Suprapubic skin (tissue), 4 donors: Measurements from ENCODE around the gene MSANTD3. TPM values are rescaled to one million over a fixed set of nuclear protein-coding genes. Genes with fewer than 3 reads are reported as not detected.

Source experiments
- DNase-seq, 2 donors: peaks; one replicate each; pipeline ENCODE4 v3.0.0-alpha.2; 2019; ENCODE audit warnings: low spot score in 2 of 2
- H3K27ac ChIP-seq: fragments of 200-600 bp; sonication (generic); one replicate; pipeline ENCODE4 v1.5.1; 2019
- H3K27me3 ChIP-seq: fragments of 200-600 bp; sonication (generic); one replicate; pipeline ENCODE4 v1.5.1; 2019
- H3K36me3 ChIP-seq: fragments of 200-600 bp; sonication (generic); one replicate; pipeline ENCODE4 v1.5.1; 2019
- H3K4me1 ChIP-seq: fragments of 200-600 bp; sonication (generic); one replicate; pipeline ENCODE4 v1.5.1; 2019
- H3K4me3 ChIP-seq: fragments of 200-600 bp; sonication (generic); one replicate; pipeline ENCODE4 v1.5.1; 2019; ENCODE audit warnings: mild to moderate bottlenecking
- H3K9me3 ChIP-seq: fragments of 200-600 bp; sonication (generic); one replicate; pipeline ENCODE4 v1.5.1; 2019
- CTCF ChIP-seq, 2 donors: fragments of 200-600 bp in 1 of 2; fragments of 450-650 bp in 1 of 2; sonication (generic) in 1 of 2; IDR thresholded peaks; one replicate each; pipeline ENCODE4 v1.5.1; 2016 to 2019; ENCODE audit warnings: antibody characterized with exemption in 2 of 2, mild to moderate bottlenecking in 1 of 2, moderate library complexity in 1 of 2
- EP300 ChIP-seq: sonication (generic); formaldehyde crosslinking; IDR thresholded peaks from one replicate; pipeline ENCODE4 v1.6.1; 2017; ENCODE audit warnings: antibody characterized with exemption
- POLR2A ChIP-seq, 2 donors: fragments of 450-650 bp; IDR thresholded peaks; one replicate each; pipeline ENCODE4 v1.6.1; 2017; ENCODE audit warnings: antibody characterized with exemption in 2 of 2, mild to moderate bottlenecking in 2 of 2, moderate library complexity in 2 of 2
- POLR2AphosphoS5 ChIP-seq, 3 donors: sonication (generic); formaldehyde crosslinking; IDR thresholded peaks; one replicate each; pipeline ENCODE4 v1.6.1; 2017; ENCODE audit warnings: antibody characterized with exemption in 3 of 3
- WGBS: methylation state at CpG from one replicate; pipeline ENCODE4 v1.1.5; 2018; 5-methylcytosine and 5-hydroxymethylcytosine counted together
- total RNA-seq, 4 donors: library from RNA; depleted of rRNA; stranded (reverse); fragments of >200 nt; gene quantifications; one replicate each; pipeline ENCODE4 v1.1.0, GENCODE V29; 2016

MSANTD3 gene
- total RNA-seq, 4 donors from 2014 or later, result 10.0 to 14.5 (median 12.2) TPM

DNA sequence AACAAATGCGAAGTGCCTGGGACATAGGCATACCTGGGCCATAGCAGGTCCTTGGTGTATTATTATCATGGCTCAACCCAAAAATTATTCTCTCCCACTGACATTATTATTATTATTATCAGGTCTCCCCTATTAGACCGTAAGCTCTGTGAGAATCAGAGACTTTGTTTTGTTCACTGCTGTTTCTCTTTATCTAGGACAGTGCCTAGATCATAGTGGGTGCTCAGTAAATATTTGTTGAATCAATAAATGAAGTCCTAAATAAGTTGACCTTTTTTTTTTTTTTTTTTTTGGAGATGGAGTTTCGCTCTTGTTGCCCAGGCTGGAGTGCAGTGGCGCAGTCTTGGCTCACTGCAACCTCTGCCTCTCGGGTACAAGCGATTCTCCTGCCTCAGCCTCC is 41.1 kb downstream of the MSANTD3 start:
- DNase-seq, result no peak
- H3K4me1 ChIP-seq, result peaks cover 5% of the 10 kb centered on the region
- H3K27ac ChIP-seq, result no peak overlapping the region
- no peak overlapping the region for H3K4me3 ChIP-seq
- no peaks in the 10 kb centered on the region for H3K27me3 ChIP-seq
- H3K36me3 ChIP-seq, result no peaks in the 10 kb centered on the region
- TF ChIP-seq CTCF (IDR thresholded peaks at IDR 0.05), result no peak
- 80% methylated on average over 6 of the region's 6 CpGs for WGBS
- no peaks in the 10 kb centered on the region for H3K9me3 ChIP-seq

- Histone ChIP-seq H3K36me3 (no peaks in the 10 kb centered on the region), H3K4me3 (no peak overlapping the region), H3K27ac (no peak overlapping the region), H3K27me3 (peaks cover 13% of the 10 kb centered on the region), H3K9me3 (no peaks in the 10 kb centered on the region), H3K4me1 (peaks cover 17% of the 10 kb centered on the region)
- no peak for TF ChIP-seq POLR2A (IDR thresholded peaks at IDR 0.05)
- TF ChIP-seq CTCF (IDR thresholded peaks at IDR 0.05), result no peak
- TF ChIP-seq EP300, result no peak
- no peak for TF ChIP-seq POLR2AphosphoS5 (IDR thresholded peaks at IDR 0.05)
- no peak for DNase-seq
- 55% methylated on average over 3 of the region's 3 CpGs for WGBS
Observed at GRCh38 chr9:100472268-100472667, 45.3 kb downstream of the MSANTD3 start.

DNA sequence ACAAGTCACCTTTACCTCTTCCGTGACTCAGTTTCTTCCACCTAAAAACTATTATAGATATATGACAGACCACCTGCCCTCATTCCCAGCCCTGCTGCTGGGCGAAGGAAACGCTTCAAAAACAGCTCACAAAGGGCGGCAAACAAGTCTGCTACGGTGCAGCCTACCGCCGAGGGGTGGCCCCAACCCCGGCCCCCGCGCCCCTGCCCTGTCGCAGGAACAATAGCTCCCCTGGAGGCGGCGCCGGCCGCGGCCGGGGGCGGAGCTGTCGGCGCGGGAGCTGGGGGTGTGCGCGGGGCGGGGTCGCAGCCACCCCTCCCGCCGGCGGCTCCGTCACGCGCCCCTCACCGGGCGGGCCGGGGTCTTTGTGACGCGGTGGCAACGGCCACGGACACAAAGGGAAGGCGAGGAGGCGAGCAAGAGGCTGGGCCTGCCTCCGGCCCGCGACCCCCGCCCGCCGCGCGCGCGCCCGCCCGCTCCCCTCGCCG is 45.9 kb downstream of the MSANTD3 start, which contains the start of gene TMEFF1:
TSS of gene TMEFF1 (plus strand) at position 362 of the 488 bp plus-strand sequence. CDS start 396 bp downstream, outside the sequence.
- H3K9me3 ChIP-seq, result no peaks in the 10 kb centered on the region
- peak within 1 kb of the TSS; percentile 52 for H3K4me3 ChIP-seq
- H3K36me3 ChIP-seq, result no peaks in the 10 kb centered on the region
- WGBS, result 8% methylated on average over 10 of the region's 54 CpGs
- H3K27ac ChIP-seq, result no peak within 1 kb of the TSS
- peak in 1 of 2 donors; percentile 11 for TF ChIP-seq CTCF (IDR thresholded peaks at IDR 0.05)
- no peak for TF ChIP-seq EP300
- peaks cover 17% of the 10 kb centered on the region for H3K4me1 ChIP-seq
- no peak for DNase-seq
- H3K27me3 ChIP-seq, result peaks cover 13% of the 10 kb centered on the region

DNA sequence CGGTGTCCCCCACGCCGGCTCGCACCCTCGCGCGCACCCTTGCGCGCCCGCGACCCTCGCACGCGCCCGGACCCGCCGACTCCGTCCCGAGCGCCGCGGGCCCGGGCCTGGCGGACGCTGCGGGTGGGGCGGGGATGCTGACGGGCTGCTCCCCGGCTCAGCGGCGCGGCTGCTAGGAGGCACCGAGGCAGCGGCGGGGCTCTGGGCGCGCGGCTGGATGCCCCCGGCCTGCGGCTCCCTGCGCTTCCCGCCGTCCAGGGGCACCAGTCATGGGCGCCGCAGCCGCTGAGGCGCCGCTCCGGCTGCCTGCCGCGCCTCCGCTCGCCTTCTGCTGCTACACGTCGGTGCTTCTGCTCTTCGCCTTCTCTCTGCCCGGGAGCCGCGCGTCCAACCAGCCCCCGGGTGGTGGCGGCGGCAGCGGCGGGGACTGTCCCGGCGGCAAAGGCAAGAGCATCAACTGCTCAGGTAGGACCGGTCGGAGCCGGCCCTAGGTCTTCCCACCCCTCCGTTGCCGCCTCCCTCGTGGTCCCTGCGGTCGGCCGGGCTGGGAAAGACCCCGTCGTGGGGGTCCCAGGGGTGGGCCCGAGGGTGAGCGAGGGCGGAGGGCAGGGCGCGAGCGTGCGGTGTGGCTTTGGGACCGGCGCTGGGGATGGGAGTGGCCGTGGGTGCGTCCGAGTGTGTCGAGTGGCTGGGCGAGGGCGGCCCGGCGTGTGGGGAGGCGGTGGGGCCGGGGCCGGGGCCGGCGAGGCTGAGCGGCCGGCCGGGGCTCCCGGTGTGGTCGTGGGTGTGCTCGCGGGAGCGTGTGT is 46.5 kb downstream of the MSANTD3 start:
- peak overlapping the region; percentile 52 for H3K4me3 ChIP-seq
- H3K36me3 ChIP-seq, result no peaks in the 10 kb centered on the region
- DNase-seq, result no peak
- TF ChIP-seq POLR2AphosphoS5 (IDR thresholded peaks at IDR 0.05) (no peak), POLR2A (IDR thresholded peaks at IDR 0.05) (no peak), CTCF (IDR thresholded peaks at IDR 0.05) (no peak), EP300 (no peak)
- H3K27ac ChIP-seq, result no peak overlapping the region
- H3K9me3 ChIP-seq, result no peaks in the 10 kb centered on the region
- WGBS, result 1% methylated on average over 30 of the region's 108 CpGs
- peaks cover 13% of the 10 kb centered on the region for H3K27me3 ChIP-seq
- H3K4me1 ChIP-seq, result peaks cover 17% of the 10 kb centered on the region

GRCh38 chr9:100474082-100474923 is 47.4 kb downstream of the MSANTD3 start:
- DNase-seq, result no peak
- peak overlapping the region; percentile 52 for H3K4me3 ChIP-seq
- no peaks in the 10 kb centered on the region for H3K9me3 ChIP-seq
- H3K4me1 ChIP-seq, result peaks cover 17% of the 10 kb centered on the region
- TF ChIP-seq EP300 (no peak), POLR2AphosphoS5 (IDR thresholded peaks at IDR 0.05) (no peak), POLR2A (IDR thresholded peaks at IDR 0.05) (no peak), CTCF (IDR thresholded peaks at IDR 0.05) (no peak)
- H3K27ac ChIP-seq, result no peak overlapping the region
- 38% methylated on average over 25 of the region's 26 CpGs for WGBS
- peaks cover 13% of the 10 kb centered on the region for H3K27me3 ChIP-seq
- H3K36me3 ChIP-seq, result no peaks in the 10 kb centered on the region
